Astrocyte of the cerebellum (primary cell): ENCODE results near the gene PPP6R1.

Experiments used
- DNase-seq: peaks from one replicate; pipeline ENCODE4 v3.0.0-alpha.2; 2011; ENCODE audit warnings: low read depth
- H3K4me3 ChIP-seq: 2 replicates; pipeline ENCODE4 v1.5.1; 2011; ENCODE audit warnings: mild to moderate bottlenecking, low read depth, low read length, moderate library complexity
- CTCF ChIP-seq: IDR thresholded peaks from 2 replicates; pipeline ENCODE4 v1.5.1; 2012; ENCODE audit warnings: low read length, low read depth, moderate library complexity, mild to moderate bottlenecking; ENCODE audit errors: missing control alignments
- in situ Hi-C: cut with HindIII; loops from 2 replicates; pipeline ENCODE4 v1.10.0; 2017; ENCODE audit warnings: low sequenced_read_pairs

PPP6R1 gene

GRCh38 chr19:55230329-55230728, 28.5 kb downstream of the PPP6R1 start:
- no peak for DNase-seq
- TF ChIP-seq CTCF: no peak
- in situ Hi-C loops: no loop called here
- no peak overlapping the region for H3K4me3 ChIP-seq

GRCh38 chr19:55229789-55230182, 29.0 kb downstream of the PPP6R1 start:
- no peak for DNase-seq
- no peak overlapping the region for H3K4me3 ChIP-seq
- in situ Hi-C loops: no loop called here
- no peak for TF ChIP-seq CTCF

GRCh38 chr19:55229145-55229788, 29.6 kb downstream of the PPP6R1 start:
- no peak for TF ChIP-seq CTCF
- in situ Hi-C loops: no loop called here
- no peak for DNase-seq
- no peak overlapping the region for H3K4me3 ChIP-seq

- no peak for DNase-seq
- in situ Hi-C loops: no loop called here
- H3K4me3 ChIP-seq: no peak within 1 kb of the TSS
- TF ChIP-seq CTCF: no peak
These were observed 30.3 kb downstream of the PPP6R1 start, which contains the start of gene TMEM86B for GRCh38 chr19:55228403-55229031. TMEM86B (minus strand) TSS chr19:55228763; CDS start chr19:55228741, 22 bp downstream.

- DNase-seq: no peak
- in situ Hi-C loops: no loop called here
- H3K4me3 ChIP-seq: no peak overlapping the region
- TF ChIP-seq CTCF: no peak
These were observed 30.8 kb downstream of the PPP6R1 start for GRCh38 chr19:55228015-55228391.

- H3K4me3 ChIP-seq: no peak overlapping the region
- DNase-seq: no peak
- no peak for TF ChIP-seq CTCF
- in situ Hi-C loops: no loop called here
These were observed 31.4 kb downstream of the PPP6R1 start for GRCh38 chr19:55227241-55228014.
